Measurements from ENCODE around the gene MTARC2. TPM values are rescaled to one million over a fixed set of nuclear protein-coding genes. Genes with fewer than 3 reads are reported as not detected.

MTARC2 gene
- total and polyA plus RNA-seq, 2 of the 13 experiments (the other 11 are each of a cell fraction or from before 2014, with no cell fraction given), result 8.5 to 10.1 TPM

DNA sequence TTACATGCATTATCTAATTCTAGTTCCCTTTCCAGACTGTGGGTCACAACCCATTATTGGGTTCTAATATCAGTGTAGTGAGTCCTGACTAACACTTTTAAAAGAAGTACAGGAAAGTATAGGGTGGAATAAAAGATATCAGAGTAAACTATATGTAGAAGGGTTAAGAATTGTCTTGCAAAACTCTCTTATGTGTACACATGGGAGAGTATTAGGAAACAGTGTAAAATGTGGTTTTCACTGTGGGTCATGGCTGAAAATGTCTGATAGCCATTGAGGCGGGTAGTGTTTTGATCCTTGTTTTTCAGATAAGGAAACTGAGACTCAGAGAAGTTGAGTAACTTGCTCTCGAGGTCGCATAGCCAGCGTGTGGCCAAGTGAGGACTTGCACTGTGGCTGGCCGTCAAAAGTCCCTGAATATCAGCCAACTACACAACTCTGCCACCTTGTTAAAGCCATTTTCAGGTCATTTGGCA lies 20.0 kb downstream of the MTARC2 start:
- Histone ChIP-seq H2AFZ (ENCODE audit: low read length) (peak overlapping the region; percentile 12), H3K9ac (ENCODE audit: insufficient read depth, low read depth, low read length) (peak overlapping the region; percentile 43), H3K79me2 (ENCODE audit: insufficient read depth, low read length) (no peaks in the 10 kb centered on the region), H3K4me2 (ENCODE audit: low read depth, low read length) (peak overlapping the region; percentile 75), H4K20me1 (ENCODE audit: insufficient read depth, low read length) (no peaks in the 10 kb centered on the region), H3K36me3 (replicated peaks in 1 of 2; ENCODE audit: control insufficient read depth in 1 of 2, insufficient read depth in 2 of 2, low read length in 2 of 2) (peaks cover 0 to 2% of the 10 kb centered on the region in 2 experiments; a peak in 2 of 5 replicates), H3K4me3 (replicated peaks in 1 of 3; ENCODE audit: insufficient read depth in 1 of 3, low read depth in 2 of 3, low read length in 3 of 3) (peak overlapping the region; percentile 34 to 55 (median 34); a peak in 5 of 6 replicates), H3K27ac (ENCODE audit: extremely low read length, insufficient read depth, low read length) (peak overlapping the region; percentile 87), H3K4me1 (ENCODE audit: insufficient read depth, low read length) (peaks cover 48% of the 10 kb centered on the region), H3K27me3 (ENCODE audit: control insufficient read depth in 1 of 2, insufficient read depth in 2 of 2, low read length in 2 of 2) (no peaks in the 10 kb centered on the region), H3K9me3 (ENCODE audit: low read length) (no peaks in the 10 kb centered on the region)
- ChIA-PET CTCF (ENCODE audit: low intra/inter-chr PET ratio, low total read pairs) (no interaction called here), POLR2A (interaction anchor here (1.2 to 2.5 kb wide), 6 partner anchors 8 to 82 kb away, joined by 3 to 39 read pairs (median 11); partner anchors contain the start of genes MTARC1 and MTARC2)
- in situ Hi-C loops (cut with HindIII; ENCODE audit: extremely low pct_ligation_motif_present, low pct_unique_long_range_greater_than_20kb) (no loop called here), intact Hi-C loops (cut with micrococcal nuclease; ENCODE audit: unreplicated experiment) (loop anchor here (1.0 kb wide), 1 partner anchor 34 kb away; no protein-coding TSS in a partner anchor)
- DNase-seq (ENCODE audit: low spot score) (peak; percentile 85), ATAC-seq (peak; percentile 80), FAIRE-seq (peak; percentile 60)
- 3% methylated on average over 4 of the region's 5 CpGs for WGBS (ENCODE audit: low lambda C conversion rate)
- BruUV-seq (replicated peaks), result no TSS peak
- TF ChIP-seq ZNF3 (CRISPR knock-in tag; IDR thresholded peaks at IDR 0.05) (peak; percentile 64; the same call in 1 of the 2 replicates), SSRP1 (CRISPR knock-in tag; IDR thresholded peaks at IDR 0.05) (no peak), THAP9 (CRISPR knock-in tag; IDR thresholded peaks at IDR 0.05; ENCODE audit: borderline replicate concordance) (no peak), SIN3B (IDR thresholded peaks at IDR 0.05; ENCODE audit: low read length) (no peak), ZNF816 (CRISPR knock-in tag; IDR thresholded peaks at IDR 0.05; ENCODE audit: borderline replicate concordance) (no peak), FOXP4 (CRISPR knock-in tag; IDR thresholded peaks at IDR 0.05) (0 out of 2 replicates have a peak, but pooled peaks have one; percentile 27), POGK (CRISPR knock-in tag; conservative IDR thresholded peaks at IDR 0.05) (peak; percentile 57; the same call in 1 of the 2 replicates), SIX4 (CRISPR knock-in tag; IDR thresholded peaks at IDR 0.05) (0 out of 2 replicates have a peak, but pooled peaks have one; percentile 52), ZSCAN20 (CRISPR knock-in tag; IDR thresholded peaks at IDR 0.05; ENCODE audit: borderline replicate concordance) (no peak), ZNF746 (CRISPR knock-in tag; IDR thresholded peaks at IDR 0.05) (no peak), MTF2 (CRISPR knock-in tag; IDR thresholded peaks at IDR 0.05; ENCODE audit: borderline replicate concordance) (no peak), RARA (CRISPR knock-in tag; IDR thresholded peaks at IDR 0.05) (peak; percentile 62), SAP130 (CRISPR knock-in tag; IDR thresholded peaks at IDR 0.05; ENCODE audit: low read depth) (no peak; the same call in 1 of the 2 replicates)
- TF ChIP-seq, protein P1, sequence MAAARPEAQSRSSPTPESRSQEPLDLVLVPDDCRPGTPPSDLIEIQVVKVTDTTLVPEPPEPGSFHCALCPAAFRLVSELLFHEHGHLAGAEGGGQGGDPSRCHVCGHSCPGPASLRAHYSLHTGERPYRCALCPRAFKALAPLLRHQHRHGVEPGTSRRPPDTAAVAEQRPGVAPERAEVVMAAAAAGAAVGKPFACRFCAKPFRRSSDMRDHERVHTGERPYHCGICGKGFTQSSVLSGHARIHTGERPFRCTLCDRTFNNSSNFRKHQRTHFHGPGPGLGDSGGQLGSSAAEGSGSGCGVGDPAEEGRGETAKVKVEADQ (CRISPR knock-in tag; IDR thresholded peaks at IDR 0.05; ENCODE audit: borderline replicate concordance), result no peak
- TF ChIP-seq, protein P2, sequence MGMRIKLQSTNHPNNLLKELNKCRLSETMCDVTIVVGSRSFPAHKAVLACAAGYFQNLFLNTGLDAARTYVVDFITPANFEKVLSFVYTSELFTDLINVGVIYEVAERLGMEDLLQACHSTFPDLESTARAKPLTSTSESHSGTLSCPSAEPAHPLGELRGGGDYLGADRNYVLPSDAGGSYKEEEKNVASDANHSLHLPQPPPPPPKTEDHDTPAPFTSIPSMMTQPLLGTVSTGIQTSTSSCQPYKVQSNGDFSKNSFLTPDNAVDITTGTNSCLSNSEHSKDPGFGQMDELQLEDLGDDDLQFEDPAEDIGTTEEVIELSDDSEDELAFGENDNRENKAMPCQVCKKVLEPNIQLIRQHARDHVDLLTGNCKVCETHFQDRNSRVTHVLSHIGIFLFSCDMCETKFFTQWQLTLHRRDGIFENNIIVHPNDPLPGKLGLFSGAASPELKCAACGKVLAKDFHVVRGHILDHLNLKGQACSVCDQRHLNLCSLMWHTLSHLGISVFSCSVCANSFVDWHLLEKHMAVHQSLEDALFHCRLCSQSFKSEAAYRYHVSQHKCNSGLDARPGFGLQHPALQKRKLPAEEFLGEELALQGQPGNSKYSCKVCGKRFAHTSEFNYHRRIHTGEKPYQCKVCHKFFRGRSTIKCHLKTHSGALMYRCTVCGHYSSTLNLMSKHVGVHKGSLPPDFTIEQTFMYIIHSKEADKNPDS (CRISPR knock-in tag; IDR thresholded peaks at IDR 0.05), result peak; percentile 68; the same call in 1 of the 2 replicates

Measured in HepG2 (cell line).